ENCODE results near the gene ETV3. TPM values are rescaled to one million over a fixed set of nuclear protein-coding genes. Genes with fewer than 3 reads are reported as not detected.

ETV3 gene
- total RNA-seq, 2 donors from 2014 or later, result 26.9 to 40.6 TPM

DNA sequence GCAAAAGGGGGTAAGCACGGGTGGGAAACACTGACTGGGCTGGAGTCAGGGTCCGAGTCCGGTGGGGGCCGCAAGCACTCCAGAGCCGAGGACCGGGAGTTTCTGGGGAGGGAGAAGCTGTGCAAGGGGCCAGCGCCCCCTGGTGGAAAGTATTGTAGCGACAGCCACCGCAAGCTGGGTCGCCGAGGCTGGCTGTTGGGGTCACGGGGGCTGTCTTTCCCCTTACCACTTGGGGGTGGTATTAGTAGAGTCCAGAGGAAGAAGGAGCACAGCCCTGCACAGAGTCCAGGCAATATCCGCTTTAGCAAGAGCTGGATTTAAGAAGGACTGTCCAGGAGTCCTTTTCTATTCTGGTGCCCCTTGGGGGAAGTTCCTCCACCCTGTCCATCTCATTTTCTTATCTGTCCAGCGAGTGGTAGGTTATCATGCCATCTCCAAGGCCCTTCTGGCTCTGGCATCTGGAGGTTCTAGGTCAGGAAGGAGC is 17.9 kb upstream of the ETV3 start:
- 5 to 12% methylated on average over 6 to 14 of the region's 14 CpGs for WGBS, 2 experiments (ENCODE audit: insufficient coverage in 1 of 2, insufficient read length in 1 of 2)
- H3K36me3 Mint-ChIP-seq (ENCODE audit: low read depth), result no peaks in the 10 kb centered on the region
- DNase-seq, result peak; percentile 96
- Histone ChIP-seq H3K9me3 (ENCODE audit: control insufficient read depth, low read length) (no peaks in the 10 kb centered on the region), H3K27me3 (ENCODE audit: control insufficient read depth, insufficient read depth, low read length, poor library complexity, severe bottlenecking) (no peaks in the 10 kb centered on the region), H3K36me3 (ENCODE audit: control insufficient read depth, insufficient read depth, low read length) (no peaks in the 10 kb centered on the region), H3K27ac (ENCODE audit: low read depth, low read length) (no peak overlapping the region), H3K4me1 (ENCODE audit: control insufficient read depth, insufficient read depth, low read length) (peaks cover 23% of the 10 kb centered on the region), H3K4me3 (ENCODE audit: low read length) (no peak overlapping the region), H3K9ac (ENCODE audit: extremely low read depth, low read length, poor library complexity, severe bottlenecking) (no peak overlapping the region)
- H3K9me3 Mint-ChIP-seq, result no peaks in the 10 kb centered on the region
- H3K27ac Mint-ChIP-seq, result peak overlapping the region; percentile 94
- peak overlapping the region; percentile 46 for H3K4me3 Mint-ChIP-seq
- H3K4me1 Mint-ChIP-seq, result peaks cover 58% of the 10 kb centered on the region
- no peaks in the 10 kb centered on the region for H3K27me3 Mint-ChIP-seq (ENCODE audit: insufficient read depth)
- TF ChIP-seq, protein P1, sequence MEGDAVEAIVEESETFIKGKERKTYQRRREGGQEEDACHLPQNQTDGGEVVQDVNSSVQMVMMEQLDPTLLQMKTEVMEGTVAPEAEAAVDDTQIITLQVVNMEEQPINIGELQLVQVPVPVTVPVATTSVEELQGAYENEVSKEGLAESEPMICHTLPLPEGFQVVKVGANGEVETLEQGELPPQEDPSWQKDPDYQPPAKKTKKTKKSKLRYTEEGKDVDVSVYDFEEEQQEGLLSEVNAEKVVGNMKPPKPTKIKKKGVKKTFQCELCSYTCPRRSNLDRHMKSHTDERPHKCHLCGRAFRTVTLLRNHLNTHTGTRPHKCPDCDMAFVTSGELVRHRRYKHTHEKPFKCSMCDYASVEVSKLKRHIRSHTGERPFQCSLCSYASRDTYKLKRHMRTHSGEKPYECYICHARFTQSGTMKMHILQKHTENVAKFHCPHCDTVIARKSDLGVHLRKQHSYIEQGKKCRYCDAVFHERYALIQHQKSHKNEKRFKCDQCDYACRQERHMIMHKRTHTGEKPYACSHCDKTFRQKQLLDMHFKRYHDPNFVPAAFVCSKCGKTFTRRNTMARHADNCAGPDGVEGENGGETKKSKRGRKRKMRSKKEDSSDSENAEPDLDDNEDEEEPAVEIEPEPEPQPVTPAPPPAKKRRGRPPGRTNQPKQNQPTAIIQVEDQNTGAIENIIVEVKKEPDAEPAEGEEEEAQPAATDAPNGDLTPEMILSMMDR (conservative IDR thresholded peaks at IDR 0.05), result peak; percentile 98

DNA sequence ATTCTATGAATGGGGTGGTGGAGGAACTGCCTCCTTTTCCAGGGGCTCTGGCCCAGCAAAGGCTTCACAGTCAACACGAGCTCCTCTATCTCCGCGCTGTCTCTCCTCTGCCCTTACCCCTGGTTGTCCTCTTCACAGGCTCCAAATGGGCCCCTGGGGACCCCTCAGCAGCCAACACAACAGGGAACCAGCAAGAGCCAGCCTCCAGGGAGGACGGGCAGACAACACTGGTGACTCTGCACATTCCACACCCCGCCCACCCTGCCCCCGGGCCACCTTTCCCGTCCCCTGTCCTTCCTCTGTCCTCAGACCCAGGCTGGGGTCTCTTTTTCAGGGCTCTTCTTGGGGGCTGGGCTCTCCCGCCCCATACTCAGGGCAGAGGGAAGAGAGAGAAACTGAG is 17.5 kb upstream of the ETV3 start:
- H3K36me3 Mint-ChIP-seq (ENCODE audit: low read depth), result no peaks in the 10 kb centered on the region
- H3K27ac ChIP-seq (ENCODE audit: low read depth, low read length), result no peak overlapping the region
- H3K4me3 Mint-ChIP-seq, result peak overlapping the region; percentile 46
- H3K4me1 ChIP-seq (ENCODE audit: control insufficient read depth, insufficient read depth, low read length), result peaks cover 19% of the 10 kb centered on the region
- 59% methylated on average over 8 of the region's 8 CpGs; no CpG with 5 or more reads in 1 of the 2 experiments for WGBS, 2 experiments (ENCODE audit: insufficient coverage in 1 of 2, insufficient read length in 1 of 2)
- H3K36me3 ChIP-seq (ENCODE audit: control insufficient read depth, insufficient read depth, low read length), result no peaks in the 10 kb centered on the region
- no peaks in the 10 kb centered on the region for H3K9me3 Mint-ChIP-seq
- DNase-seq, result no peak
- TF ChIP-seq, protein P1 (conservative IDR thresholded peaks at IDR 0.05), result no peak
- no peaks in the 10 kb centered on the region for H3K27me3 ChIP-seq (ENCODE audit: control insufficient read depth, insufficient read depth, low read length, poor library complexity, severe bottlenecking)
- H3K9ac ChIP-seq (ENCODE audit: extremely low read depth, low read length, poor library complexity, severe bottlenecking), result no peak overlapping the region
- no peak overlapping the region for H3K4me3 ChIP-seq (ENCODE audit: low read length)
- peak overlapping the region; percentile 94 for H3K27ac Mint-ChIP-seq
- no peaks in the 10 kb centered on the region for H3K27me3 Mint-ChIP-seq (ENCODE audit: insufficient read depth)
- peaks cover 54% of the 10 kb centered on the region for H3K4me1 Mint-ChIP-seq
- H3K9me3 ChIP-seq (ENCODE audit: control insufficient read depth, low read length), result no peaks in the 10 kb centered on the region

DNA sequence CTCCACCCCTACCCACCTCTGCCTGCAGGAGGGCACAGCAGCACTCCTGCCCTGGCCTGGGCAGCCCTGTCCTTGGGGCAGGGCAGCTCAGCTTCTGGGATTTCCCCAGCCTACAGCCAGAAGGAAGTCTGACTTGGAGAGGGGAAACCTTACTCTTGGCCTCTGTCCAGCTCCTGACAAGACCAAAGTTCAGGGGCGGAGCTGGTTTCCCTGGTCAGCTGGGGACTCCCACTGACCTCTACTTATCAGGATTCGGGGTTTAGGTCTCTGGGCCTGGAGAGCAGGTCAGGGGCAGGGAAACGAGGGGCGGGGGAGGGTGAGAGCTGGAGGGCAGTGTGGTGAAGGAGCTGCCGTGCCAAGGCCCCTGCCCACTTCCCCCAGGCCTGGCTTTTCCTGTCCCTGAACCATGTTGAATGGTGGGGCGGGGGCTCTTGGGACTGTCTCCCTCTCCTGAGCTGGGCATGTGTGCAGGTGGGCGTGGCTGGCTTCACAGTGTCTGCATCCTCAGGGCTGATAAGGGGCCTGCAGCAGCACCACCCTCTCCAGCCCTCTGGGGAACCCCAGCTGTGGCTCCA is 16.8 kb upstream of the ETV3 start:
- H3K36me3 Mint-ChIP-seq (ENCODE audit: low read depth), result no peaks in the 10 kb centered on the region
- peak; percentile 74 for DNase-seq
- H3K27me3 Mint-ChIP-seq (ENCODE audit: insufficient read depth), result no peaks in the 10 kb centered on the region
- no peaks in the 10 kb centered on the region for H3K9me3 Mint-ChIP-seq
- H3K4me1 Mint-ChIP-seq, result peaks cover 51% of the 10 kb centered on the region
- no peak overlapping the region for H3K4me3 ChIP-seq (ENCODE audit: low read length)
- no peak overlapping the region for H3K4me3 Mint-ChIP-seq
- H3K27me3 ChIP-seq (ENCODE audit: control insufficient read depth, insufficient read depth, low read length, poor library complexity, severe bottlenecking), result no peaks in the 10 kb centered on the region
- no peaks in the 10 kb centered on the region for H3K9me3 ChIP-seq (ENCODE audit: control insufficient read depth, low read length)
- peaks cover 19% of the 10 kb centered on the region for H3K4me1 ChIP-seq (ENCODE audit: control insufficient read depth, insufficient read depth, low read length)
- no peak overlapping the region for H3K27ac Mint-ChIP-seq
- WGBS, 2 experiments (ENCODE audit: insufficient coverage in 1 of 2, insufficient read length in 1 of 2), result 90 to 100% methylated on average over 3 to 7 of the region's 7 CpGs
- H3K36me3 ChIP-seq (ENCODE audit: control insufficient read depth, insufficient read depth, low read length), result no peaks in the 10 kb centered on the region
- no peak overlapping the region for H3K27ac ChIP-seq (ENCODE audit: low read depth, low read length)
- TF ChIP-seq, protein P1 (conservative IDR thresholded peaks at IDR 0.05), result no peak
- H3K9ac ChIP-seq (ENCODE audit: extremely low read depth, low read length, poor library complexity, severe bottlenecking), result no peak overlapping the region
